BLaER1 (cell line): ENCODE data around the gene HEATR5A.
"Not testable (repeated sequence)": the region's sequence is repeated elsewhere in the genome, so short reads cannot be mapped to it uniquely, and the experiment has no call there.

Experiments used
- H3K27ac ChIP-seq: shearing (Covaris generic); formaldehyde crosslinking; 2 replicates; pipeline ENCODE4 v1.8.1; 2022
- H3K27me3 ChIP-seq: shearing (Covaris generic); formaldehyde crosslinking; 2 replicates; pipeline ENCODE4 v1.8.1; 2022
- H3K36me3 ChIP-seq: shearing (Covaris generic); formaldehyde crosslinking; 2 replicates; pipeline ENCODE4 v1.8.1; 2022
- H3K4me1 ChIP-seq: shearing (Covaris generic); formaldehyde crosslinking; 2 replicates; pipeline ENCODE4 v1.8.1; 2022
- H3K4me2 ChIP-seq: shearing (Covaris generic); formaldehyde crosslinking; 2 replicates; pipeline ENCODE4 v1.8.1; 2022
- H3K4me3 ChIP-seq: shearing (Covaris generic); formaldehyde crosslinking; 2 replicates; pipeline ENCODE4 v1.8.1; 2022
- H3K9ac ChIP-seq: shearing (Covaris generic); formaldehyde crosslinking; 2 replicates; pipeline ENCODE4 v1.8.1; 2022
- H3K9me3 ChIP-seq: shearing (Covaris generic); formaldehyde crosslinking; 2 replicates; pipeline ENCODE4 v1.8.1; 2022
- H4K20me1 ChIP-seq: shearing (Covaris generic); formaldehyde crosslinking; 2 replicates; pipeline ENCODE4 v1.8.1; 2022
- Cebpa-rat ChIP-seq: shearing (Covaris generic); IDR thresholded peaks from 2 replicates; pipeline ENCODE4 v1.8.1; 2022

The HEATR5A gene

GRCh38 chr14:31449136-31449535 lies 28.8 kb upstream of the HEATR5A start:
- no peaks in the 10 kb centered on the region for H3K4me1 ChIP-seq
- no peak overlapping the region for H3K4me3 ChIP-seq
- no peak overlapping the region for H3K4me2 ChIP-seq
- H4K20me1 ChIP-seq, result no peaks in the 10 kb centered on the region
- no peaks in the 10 kb centered on the region for H3K27me3 ChIP-seq
- no peaks in the 10 kb centered on the region for H3K9me3 ChIP-seq
- no peak overlapping the region for H3K9ac ChIP-seq
- no peak for TF ChIP-seq Cebpa-rat
- no peak overlapping the region for H3K27ac ChIP-seq
- peaks cover 33% of the 10 kb centered on the region for H3K36me3 ChIP-seq

- H3K9ac ChIP-seq, result no peak overlapping the region
- no peak overlapping the region for H3K27ac ChIP-seq
- no peaks in the 10 kb centered on the region for H3K27me3 ChIP-seq
- H3K4me1 ChIP-seq, result no peaks in the 10 kb centered on the region
- peaks cover 11% of the 10 kb centered on the region; the same call in 1 of the 2 replicates for H3K36me3 ChIP-seq
- no peak overlapping the region for H3K4me3 ChIP-seq
- H3K9me3 ChIP-seq, result no peaks in the 10 kb centered on the region
- TF ChIP-seq Cebpa-rat, result no peak
- no peaks in the 10 kb centered on the region for H4K20me1 ChIP-seq
- H3K4me2 ChIP-seq, result no peak overlapping the region
These were observed 25.4 kb upstream of the HEATR5A start for GRCh38 chr14:31445703-31446102.

- H3K4me2 ChIP-seq, result no peak overlapping the region
- H3K27ac ChIP-seq, result no peak overlapping the region
- no peak overlapping the region for H3K9ac ChIP-seq
- no peaks in the 10 kb centered on the region for H4K20me1 ChIP-seq
- no peak overlapping the region for H3K4me3 ChIP-seq
- no peak for TF ChIP-seq Cebpa-rat
- H3K27me3 ChIP-seq, result no peaks in the 10 kb centered on the region
- 0 out of 2 replicates have a peak, but pooled peaks cover 3% of the 10 kb centered on the region for H3K36me3 ChIP-seq
- H3K4me1 ChIP-seq, result no peaks in the 10 kb centered on the region
- peaks cover 12% of the 10 kb centered on the region; the same call in 1 of the 2 replicates for H3K9me3 ChIP-seq
These were observed 21.9 kb upstream of the HEATR5A start for GRCh38 chr14:31442284-31442683.

GRCh38 chr14:31441273-31442111 lies 21.1 kb upstream of the HEATR5A start:
- H3K4me1 ChIP-seq, result no peaks in the 10 kb centered on the region
- H4K20me1 ChIP-seq, result no peaks in the 10 kb centered on the region
- no peak overlapping the region for H3K27ac ChIP-seq
- no peak overlapping the region for H3K4me3 ChIP-seq
- no peak overlapping the region for H3K4me2 ChIP-seq
- H3K9ac ChIP-seq, result no peak overlapping the region
- no peaks in the 10 kb centered on the region for H3K27me3 ChIP-seq
- TF ChIP-seq Cebpa-rat, result no peak
- peaks cover 12% of the 10 kb centered on the region; the same call in 1 of the 2 replicates for H3K9me3 ChIP-seq
- H3K36me3 ChIP-seq, result 0 out of 2 replicates have a peak, but pooled peaks cover 3% of the 10 kb centered on the region

GRCh38 chr14:31440280-31440679 lies 19.9 kb upstream of the HEATR5A start:
- no peaks in the 10 kb centered on the region for H3K4me1 ChIP-seq
- H3K27ac ChIP-seq, result no peak overlapping the region
- no peak overlapping the region for H3K4me2 ChIP-seq
- TF ChIP-seq Cebpa-rat, result no peak
- H3K4me3 ChIP-seq, result no peak overlapping the region
- H3K9me3 ChIP-seq, result peaks cover 12% of the 10 kb centered on the region; the same call in 1 of the 2 replicates
- no peaks in the 10 kb centered on the region for H3K36me3 ChIP-seq
- no peaks in the 10 kb centered on the region for H4K20me1 ChIP-seq
- H3K9ac ChIP-seq, result no peak overlapping the region
- H3K27me3 ChIP-seq, result no peaks in the 10 kb centered on the region

GRCh38 chr14:31439561-31439960 lies 19.2 kb upstream of the HEATR5A start:
- no peak for TF ChIP-seq Cebpa-rat
- no peaks in the 10 kb centered on the region for H3K27me3 ChIP-seq
- peaks cover 12% of the 10 kb centered on the region; the same call in 1 of the 2 replicates for H3K9me3 ChIP-seq
- H3K4me2 ChIP-seq, result no peak overlapping the region
- no peak overlapping the region for H3K27ac ChIP-seq
- H3K4me1 ChIP-seq, result no peaks in the 10 kb centered on the region
- no peaks in the 10 kb centered on the region for H3K36me3 ChIP-seq
- H3K9ac ChIP-seq, result no peak overlapping the region
- H3K4me3 ChIP-seq, result no peak overlapping the region
- no peaks in the 10 kb centered on the region for H4K20me1 ChIP-seq

GRCh38 chr14:31437045-31437691 lies 16.8 kb upstream of the HEATR5A start:
- not testable (repeated sequence) for H4K20me1 ChIP-seq, H3K4me3 ChIP-seq, H3K27ac ChIP-seq

GRCh38 chr14:31435276-31435675 lies 14.9 kb upstream of the HEATR5A start:
- Histone ChIP-seq H3K4me3 (no peak overlapping the region), H3K4me1 (no peaks in the 10 kb centered on the region), H3K9ac (no peak overlapping the region), H3K27me3 (no peaks in the 10 kb centered on the region), H4K20me1 (no peaks in the 10 kb centered on the region), H3K9me3 (peaks cover 34% of the 10 kb centered on the region), H3K4me2 (no peak overlapping the region), H3K27ac (no peak overlapping the region), H3K36me3 (peaks cover 7% of the 10 kb centered on the region; the same call in 1 of the 2 replicates)
- TF ChIP-seq Cebpa-rat, result no peak

More at GRCh38 chr14:31437045-31437691, 16.8 kb upstream of the HEATR5A start:
- not testable (repeated sequence) for H3K27me3 ChIP-seq, H3K4me1 ChIP-seq, H3K4me2 ChIP-seq, H3K36me3 ChIP-seq, H3K9ac ChIP-seq
- H3K9me3 ChIP-seq, result peaks cover 23% of the 10 kb centered on the region

GRCh38 chr14:31430634-31431264 lies 10.4 kb upstream of the HEATR5A start:
- Histone ChIP-seq H3K36me3 (peaks cover 7% of the 10 kb centered on the region; the same call in 1 of the 2 replicates), H3K9me3 (peaks cover 22% of the 10 kb centered on the region), H3K4me2 (no peak overlapping the region), H4K20me1 (no peaks in the 10 kb centered on the region), H3K9ac (no peak overlapping the region), H3K4me3 (no peak overlapping the region), H3K4me1 (no peaks in the 10 kb centered on the region), H3K27ac (no peak overlapping the region), H3K27me3 (no peaks in the 10 kb centered on the region)
- no peak for TF ChIP-seq Cebpa-rat

- Histone ChIP-seq H3K4me3 (no peak overlapping the region), H3K9ac (no peak overlapping the region), H4K20me1 (no peaks in the 10 kb centered on the region), H3K4me1 (no peaks in the 10 kb centered on the region), H3K27me3 (no peaks in the 10 kb centered on the region), H3K9me3 (peaks cover 22% of the 10 kb centered on the region), H3K4me2 (no peak overlapping the region), H3K27ac (no peak overlapping the region), H3K36me3 (peaks cover 7% of the 10 kb centered on the region; the same call in 1 of the 2 replicates)
- TF ChIP-seq Cebpa-rat, result no peak
These were observed 9.4 kb upstream of the HEATR5A start for GRCh38 chr14:31429791-31430190.
